ENCODE measurements around the gene SLC25A38.

Gene SLC25A38

GRCh38 chr3:39372833-39373232, 10.3 kb upstream of the SLC25A38 start:
- H3K4me3 ChIP-seq (ENCODE audit: low read depth, low read length), result no peak overlapping the region
- DNase-seq (ENCODE audit: low read depth), result no peak

- H3K4me3 ChIP-seq (ENCODE audit: low read depth, low read length), result no peak overlapping the region
- DNase-seq (ENCODE audit: low read depth), result no peak
Observed at GRCh38 chr3:39376959-39377634, 6.1 kb upstream of the SLC25A38 start.

- DNase-seq (ENCODE audit: low read depth), result no peak
- no peak overlapping the region for H3K4me3 ChIP-seq (ENCODE audit: low read depth, low read length)
Observed at GRCh38 chr3:39378088-39378487, 5.1 kb upstream of the SLC25A38 start.

DNA sequence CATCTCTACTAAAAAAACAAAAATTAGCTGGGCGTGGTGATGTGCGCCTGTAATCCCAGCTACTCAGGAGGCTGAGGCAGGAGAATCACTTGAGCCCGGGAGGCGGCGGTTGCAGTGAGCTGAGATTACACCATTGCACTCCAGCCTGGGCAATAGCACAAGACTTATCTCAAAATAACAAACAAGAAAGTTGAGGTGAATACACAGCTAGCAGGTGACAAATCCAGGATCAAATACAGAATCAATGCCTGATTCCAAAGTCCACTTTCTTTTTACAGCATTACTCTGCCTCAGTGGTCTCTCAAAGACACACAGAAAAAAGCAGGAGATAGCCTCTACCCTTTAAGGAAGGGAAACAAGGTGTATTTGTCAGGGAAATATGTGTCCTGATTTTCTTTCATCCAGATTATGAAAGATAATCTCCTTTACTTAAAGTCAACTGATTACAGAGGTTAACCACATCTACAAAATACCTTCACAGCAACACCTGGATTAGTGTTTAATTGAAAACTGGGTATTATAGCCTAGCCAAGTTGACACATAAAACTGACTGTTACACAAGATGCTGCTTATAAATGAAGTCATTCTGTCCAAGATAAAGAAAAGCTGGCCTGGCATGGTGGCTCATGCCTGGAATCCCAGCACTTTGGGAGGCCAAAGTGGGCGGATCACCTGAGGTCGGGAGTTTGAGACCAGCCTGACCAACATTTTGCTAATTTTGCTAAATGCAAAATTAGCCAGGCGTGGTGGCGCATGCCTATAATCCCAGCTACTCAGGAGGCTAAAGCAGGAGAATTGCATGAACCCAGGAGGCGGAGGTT, 4.0 kb upstream of the SLC25A38 start:
- no peak for DNase-seq (ENCODE audit: low read depth)
- H3K4me3 ChIP-seq (ENCODE audit: low read depth, low read length), result no peak overlapping the region

- no peak for DNase-seq (ENCODE audit: low read depth)
- no peak overlapping the region for H3K4me3 ChIP-seq (ENCODE audit: low read depth, low read length)
Observed at GRCh38 chr3:39379778-39380155, 3.4 kb upstream of the SLC25A38 start.

GRCh38 chr3:39381432-39381831, 1.7 kb upstream of the SLC25A38 start:
- H3K4me3 ChIP-seq (ENCODE audit: low read depth, low read length), result no peak overlapping the region
- no peak for DNase-seq (ENCODE audit: low read depth)

DNA sequence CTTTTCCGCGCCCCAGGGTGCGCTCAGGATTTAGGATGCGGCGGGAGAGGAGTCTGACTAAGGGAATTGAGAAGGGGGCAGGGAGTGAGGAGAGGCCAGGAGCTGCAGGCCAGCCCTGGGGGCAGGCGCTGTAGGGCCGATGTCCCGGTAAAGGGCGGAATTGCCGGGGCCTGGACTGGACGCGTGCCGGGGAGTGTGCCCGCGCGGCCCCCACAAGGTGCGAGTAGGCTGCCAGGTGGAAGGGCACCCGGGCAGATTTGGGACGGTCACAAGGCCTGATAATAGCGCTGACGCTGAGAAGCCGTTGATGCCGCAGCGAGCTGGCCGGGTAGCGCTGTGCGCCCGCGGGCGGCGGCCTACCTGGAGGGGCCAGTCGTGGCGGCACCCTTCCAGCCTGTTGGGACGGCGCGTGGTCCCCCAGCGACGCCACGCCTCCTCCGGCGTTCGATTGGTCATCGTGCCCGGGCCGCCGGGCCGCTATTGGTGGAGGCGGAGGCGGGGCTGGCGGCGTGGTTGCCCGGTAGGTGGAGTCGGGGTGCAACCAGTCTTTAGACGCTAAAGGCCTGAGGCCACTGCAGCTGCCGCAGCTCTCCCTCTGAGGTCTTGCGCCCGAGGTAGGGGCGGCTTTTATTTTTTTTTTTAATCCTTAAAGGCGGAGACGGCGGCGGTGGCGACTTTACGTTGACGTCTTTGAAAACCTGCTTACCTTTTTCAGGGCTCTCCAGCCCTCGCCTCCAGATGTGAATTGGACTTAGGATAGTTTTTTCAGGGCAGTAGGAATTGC, 903 bp downstream of the SLC25A38 start:
- peak overlapping the region; percentile 76 for H3K4me3 ChIP-seq (ENCODE audit: low read depth, low read length)
- peak; percentile 71 for DNase-seq (ENCODE audit: low read depth)

GRCh38 chr3:39384665-39385000, 1.5 kb downstream of the SLC25A38 start:
- no peak for DNase-seq (ENCODE audit: low read depth)
- H3K4me3 ChIP-seq (ENCODE audit: low read depth, low read length), result peak overlapping the region; percentile 76

DNA sequence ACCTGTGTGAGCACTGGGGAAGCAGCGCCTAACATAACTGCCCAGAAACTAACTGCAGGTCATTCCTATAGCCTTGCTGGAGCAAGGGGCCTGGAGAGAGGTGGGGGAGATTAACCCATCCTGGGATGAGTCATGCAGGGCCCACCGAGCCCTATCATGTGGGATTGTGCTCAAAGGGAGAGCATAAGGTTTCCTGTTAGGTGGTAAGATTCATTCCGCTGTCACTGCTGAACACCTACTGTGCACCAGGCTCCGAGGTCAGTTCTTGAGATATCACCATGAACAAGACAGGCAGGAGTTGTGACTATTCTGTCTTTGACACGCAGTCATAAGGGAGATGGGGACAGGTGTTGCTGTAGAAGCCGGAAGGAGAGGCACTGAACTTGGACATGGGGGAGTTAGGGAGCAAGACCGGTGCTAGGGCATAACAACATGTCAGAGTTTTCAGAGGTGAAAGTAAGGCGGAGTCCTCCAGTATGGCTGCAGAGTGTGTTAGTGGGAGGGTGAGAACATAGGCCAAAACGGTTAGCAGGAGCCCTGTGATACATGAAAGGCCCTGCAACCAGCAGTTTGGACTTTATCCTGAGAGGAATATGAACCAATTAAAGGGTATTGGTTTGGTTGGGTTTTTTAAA, 2.4 kb downstream of the SLC25A38 start:
- no peak for DNase-seq (ENCODE audit: low read depth)
- no peak overlapping the region for H3K4me3 ChIP-seq (ENCODE audit: low read depth, low read length)

DNA sequence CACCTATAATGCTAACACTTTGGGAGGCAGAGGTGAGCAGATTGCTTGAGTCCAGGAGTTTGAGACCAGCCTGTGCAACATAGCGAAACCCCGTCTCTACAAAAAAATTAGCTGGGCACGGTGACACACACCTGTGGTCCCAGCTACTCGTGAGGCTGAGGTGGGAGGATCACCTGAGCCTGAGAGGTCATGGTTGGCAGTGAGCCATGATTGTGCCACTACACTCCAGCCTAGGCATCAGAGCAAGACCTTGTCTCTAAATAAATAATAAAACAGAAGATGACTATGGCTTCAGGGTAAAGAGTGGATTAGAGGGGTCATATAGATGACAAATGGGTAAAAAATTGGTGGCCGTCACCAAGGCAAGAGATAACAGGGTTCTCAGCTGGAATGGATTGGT, 3.1 kb downstream of the SLC25A38 start:
- no peak overlapping the region for H3K4me3 ChIP-seq (ENCODE audit: low read depth, low read length)
- no peak for DNase-seq (ENCODE audit: low read depth)

DNA sequence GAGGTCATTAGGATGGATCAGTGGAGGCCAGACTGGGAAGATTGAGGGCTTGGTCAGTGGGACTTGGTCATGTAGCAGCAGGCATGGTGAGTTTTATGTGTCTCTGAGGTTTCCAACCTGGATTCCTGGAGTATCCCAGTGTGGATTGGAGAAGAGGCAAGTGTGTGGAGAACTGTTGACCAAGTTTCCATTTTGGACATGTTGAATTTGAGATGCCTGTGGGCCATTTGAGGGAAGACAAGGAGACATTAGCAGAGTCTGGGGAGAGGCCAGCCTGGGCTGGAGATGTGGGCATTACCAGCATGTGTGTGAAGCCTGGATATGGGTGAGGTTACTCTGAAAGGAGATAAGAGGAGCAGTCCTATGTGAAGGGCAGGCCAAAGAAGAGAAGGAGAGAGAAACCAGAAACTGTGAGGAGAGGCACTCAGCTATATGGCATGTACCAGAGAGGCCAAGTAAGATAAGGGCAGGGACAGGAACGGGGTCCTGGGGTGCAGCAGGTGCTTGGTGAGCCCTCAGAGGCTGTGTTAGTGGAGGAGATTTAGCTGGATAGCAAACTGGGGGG, 4.3 kb downstream of the SLC25A38 start:
- no peak overlapping the region for H3K4me3 ChIP-seq (ENCODE audit: low read depth, low read length)
- DNase-seq (ENCODE audit: low read depth), result no peak

GRCh38 chr3:39388153-39388552, 5.0 kb downstream of the SLC25A38 start:
- H3K4me3 ChIP-seq (ENCODE audit: low read depth, low read length), result no peak overlapping the region
- DNase-seq (ENCODE audit: low read depth), result no peak

- no peak for DNase-seq (ENCODE audit: low read depth)
- no peak overlapping the region for H3K4me3 ChIP-seq (ENCODE audit: low read depth, low read length)
Observed at GRCh38 chr3:39388741-39389248, 5.6 kb downstream of the SLC25A38 start.

DNA sequence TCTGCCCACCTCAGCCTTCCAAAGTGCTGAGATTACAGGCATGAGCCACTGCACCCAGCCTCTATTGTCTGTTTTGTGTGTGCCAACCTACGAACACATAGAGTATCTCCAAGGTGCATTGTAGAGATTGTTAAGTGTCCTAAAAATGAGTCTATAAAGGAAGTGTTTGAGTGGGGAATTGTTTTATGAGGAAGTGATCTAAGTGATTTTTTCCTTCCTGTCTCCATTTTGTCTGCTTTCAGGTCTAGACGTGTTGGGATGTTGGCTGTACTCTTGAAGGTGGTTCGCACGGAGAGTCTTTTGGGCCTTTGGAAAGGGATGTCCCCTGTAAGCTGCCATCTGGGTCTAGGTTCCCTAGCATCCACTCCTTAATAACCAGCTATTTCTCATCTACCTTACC, 7.0 kb downstream of the SLC25A38 start:
- no peak overlapping the region for H3K4me3 ChIP-seq (ENCODE audit: low read depth, low read length)
- DNase-seq (ENCODE audit: low read depth), result no peak

DNA sequence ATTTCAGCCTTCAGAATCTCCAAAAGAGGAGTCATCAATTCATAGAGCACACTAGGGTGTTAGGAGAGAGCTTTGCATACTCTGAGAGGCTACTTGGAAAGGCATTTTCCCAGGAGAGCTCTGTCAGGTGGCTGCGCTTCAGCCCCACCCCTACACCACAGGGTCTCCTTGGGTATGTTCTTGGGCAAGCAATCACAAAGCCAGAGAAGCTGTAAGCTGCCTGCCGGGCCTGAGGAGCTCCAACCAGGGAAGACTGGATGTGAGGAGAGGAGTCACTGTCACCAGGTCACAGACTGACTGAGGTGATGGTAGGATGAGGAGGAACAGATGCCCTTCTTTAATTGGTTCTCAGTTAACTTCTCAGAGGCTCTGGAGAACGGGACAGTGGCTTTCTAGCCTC, 13.5 kb downstream of the SLC25A38 start:
- no peak overlapping the region for H3K4me3 ChIP-seq (ENCODE audit: low read depth, low read length)
- DNase-seq (ENCODE audit: low read depth), result no peak

GRCh38 chr3:39398700-39399099, 15.5 kb downstream of the SLC25A38 start:
- H3K4me3 ChIP-seq (ENCODE audit: low read depth, low read length), result no peak overlapping the region
- no peak for DNase-seq (ENCODE audit: low read depth)

DNA sequence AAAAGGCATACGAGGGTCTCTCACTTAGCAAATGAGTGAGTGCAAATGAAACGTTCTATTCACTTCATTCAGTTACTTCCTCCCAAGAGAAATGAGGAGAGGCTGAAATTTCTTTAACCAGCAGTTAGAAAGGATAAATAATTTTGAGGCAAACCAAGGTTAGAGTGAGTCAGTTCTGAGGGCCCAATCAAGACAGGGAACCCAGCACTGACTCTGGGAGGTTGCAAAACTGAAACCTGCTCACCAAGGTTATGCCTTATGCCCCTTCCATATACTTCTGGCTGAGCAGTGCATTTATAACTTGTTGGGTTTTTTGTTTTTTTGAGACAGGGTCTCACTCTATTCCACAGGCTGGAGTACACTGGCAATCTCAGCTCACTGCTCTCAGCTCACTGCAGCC, 18.8 kb downstream of the SLC25A38 start:
- H3K4me3 ChIP-seq (ENCODE audit: low read depth, low read length), result no peak overlapping the region
- DNase-seq (ENCODE audit: low read depth), result no peak

GRCh38 chr3:39404943-39405686, 21.9 kb downstream of the SLC25A38 start:
- DNase-seq (ENCODE audit: low read depth), result no peak
- no peak overlapping the region for H3K4me3 ChIP-seq (ENCODE audit: low read depth, low read length)
